Measurements from ENCODE around the gene KCNN3.

DNA sequence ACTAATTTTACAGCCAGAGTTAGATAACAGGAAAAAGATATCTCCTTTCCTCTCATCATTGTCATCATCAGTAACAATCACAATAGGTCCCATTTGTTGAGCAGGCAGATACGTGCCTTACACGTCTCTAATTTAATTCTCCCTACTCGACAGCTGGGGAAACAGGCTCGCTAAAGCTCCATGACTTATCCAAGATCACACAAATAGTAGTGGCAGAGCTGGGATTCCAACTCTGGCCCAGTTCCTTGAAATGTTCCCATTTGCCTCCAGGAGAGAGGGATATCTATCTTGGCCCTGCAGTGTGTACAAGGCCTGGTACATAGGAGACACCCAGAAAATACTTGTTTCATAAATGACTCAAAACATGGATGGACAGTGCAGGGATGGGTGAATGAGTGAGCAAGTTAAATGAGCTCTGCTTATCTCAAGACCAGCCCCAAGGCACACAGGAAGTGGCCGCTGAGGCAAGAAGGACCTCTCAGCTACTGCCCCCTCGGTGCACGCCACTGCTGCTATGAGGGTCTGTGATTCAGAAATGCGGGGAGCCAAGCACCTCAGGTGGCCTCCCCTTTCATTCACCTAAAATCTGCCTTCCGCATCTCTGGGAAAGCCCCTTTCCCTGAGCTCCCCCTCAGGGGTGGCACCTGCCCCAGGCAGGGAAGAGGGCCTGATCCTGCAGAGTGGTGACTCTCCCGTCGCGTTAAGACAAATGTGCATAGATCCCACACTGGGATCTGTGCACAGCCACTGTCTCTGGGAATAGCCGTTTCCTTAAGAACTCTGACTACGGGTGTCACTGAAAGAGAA lies 3.6 kb downstream of the KCNN3 start:
- TF ChIP-seq CTCF (IDR thresholded peaks at IDR 0.05), result no peak
- no peak for TF ChIP-seq POLR2A (IDR thresholded peaks at IDR 0.05)
- no peak for TF ChIP-seq EP300 (IDR thresholded peaks at IDR 0.05)
